RWPE1 (cell line): Measurements from ENCODE around the gene PLCH2.

Experiments used
- CTCF ChIA-PET: fragments of 350-600 bp; sonication (Branson Sonifier 250); formaldehyde crosslinking; extraction: SDS; loops from one replicate; lab custom pipeline; 2021; lab: Yijun Ruan, JAX
- POLR2A ChIA-PET: fragments of 400-600 bp; formaldehyde crosslinking; extraction: SDS; loops from one replicate; lab custom pipeline; 2020; ENCODE audit warnings: antibody characterized with exemption; ENCODE audit not compliant: low non-redundant PET; lab: Yijun Ruan, JAX
- DNase-seq: peaks from one replicate; pipeline ENCODE4 v3.0.0; 2012; ENCODE audit warnings: low spot score
- H3K27ac ChIP-seq: fragments of 450-650 bp; 2 replicates; pipeline ENCODE4 v1.5.1; 2017
- CTCF ChIP-seq: fragments of 450-650 bp; conservative IDR thresholded peaks from 2 replicates; pipeline ENCODE4 v1.5.1; 2017; ENCODE audit warnings: low read depth, mild to moderate bottlenecking

Gene PLCH2

GRCh38 chr1:2503554-2504224, 27.6 kb downstream of the PLCH2 start:
- ChIA-PET POLR2A (no interaction called here), CTCF (no interaction called here)
- TF ChIP-seq CTCF = no peak
- DNase-seq = no peak
- peak overlapping the region; percentile 72 for H3K27ac ChIP-seq

- no peak for TF ChIP-seq CTCF
- ChIA-PET POLR2A (no interaction called here), CTCF (no interaction called here)
- no peak for DNase-seq
- H3K27ac ChIP-seq = peak overlapping the region; percentile 71
Observed at GRCh38 chr1:2504225-2504948, 28.3 kb downstream of the PLCH2 start.

DNA sequence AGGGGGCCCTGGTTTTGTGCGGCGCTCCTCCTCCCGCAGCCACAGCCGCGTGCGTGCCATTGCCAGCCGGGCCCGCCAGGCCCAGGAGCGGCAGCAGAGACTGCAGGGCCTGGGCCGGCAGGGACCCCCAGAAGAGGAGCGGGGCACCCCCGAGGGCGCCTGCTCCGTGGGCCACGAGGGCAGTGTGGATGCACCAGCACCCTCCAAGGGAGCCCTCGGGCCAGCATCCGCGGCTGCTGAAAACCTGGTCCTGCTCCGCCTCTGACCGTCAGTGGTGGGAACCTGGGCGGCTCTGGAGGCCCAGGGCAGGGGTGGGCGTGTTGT, 28.8 kb downstream of the PLCH2 start:
- TF ChIP-seq CTCF = no peak
- H3K27ac ChIP-seq = peak overlapping the region; percentile 71
- ChIA-PET POLR2A (no interaction called here), CTCF (no interaction called here)
- no peak for DNase-seq

DNA sequence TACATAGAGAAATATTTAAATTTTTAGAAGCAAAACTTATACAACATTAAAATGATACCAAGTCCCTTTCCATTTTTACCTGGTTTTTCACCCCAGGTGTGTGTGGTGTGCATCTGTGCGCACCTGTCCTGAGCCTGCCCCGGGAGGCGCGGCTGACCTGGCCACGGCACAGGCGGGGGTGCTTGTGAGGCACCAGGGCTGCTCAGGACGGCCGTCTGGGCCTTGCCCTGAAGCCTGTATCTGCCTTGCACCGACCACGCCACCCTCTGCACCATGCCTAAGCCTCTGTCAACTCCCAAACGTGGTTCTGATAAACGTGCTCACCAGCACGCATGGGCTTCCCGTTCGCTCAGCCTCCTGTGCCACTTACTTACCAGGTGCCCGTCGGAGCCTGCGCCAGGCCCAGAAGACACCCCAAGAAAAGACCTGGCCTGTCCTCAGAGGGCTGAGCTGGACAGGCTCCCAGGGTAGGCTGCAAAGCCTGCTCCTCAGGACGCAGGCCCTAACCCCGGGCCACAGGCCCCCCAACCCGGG, 29.4 kb downstream of the PLCH2 start:
- peak overlapping the region; percentile 71 for H3K27ac ChIP-seq
- POLR2A ChIA-PET = no interaction called here
- no peak for TF ChIP-seq CTCF
- CTCF ChIA-PET = no interaction called here
- no peak for DNase-seq

DNA sequence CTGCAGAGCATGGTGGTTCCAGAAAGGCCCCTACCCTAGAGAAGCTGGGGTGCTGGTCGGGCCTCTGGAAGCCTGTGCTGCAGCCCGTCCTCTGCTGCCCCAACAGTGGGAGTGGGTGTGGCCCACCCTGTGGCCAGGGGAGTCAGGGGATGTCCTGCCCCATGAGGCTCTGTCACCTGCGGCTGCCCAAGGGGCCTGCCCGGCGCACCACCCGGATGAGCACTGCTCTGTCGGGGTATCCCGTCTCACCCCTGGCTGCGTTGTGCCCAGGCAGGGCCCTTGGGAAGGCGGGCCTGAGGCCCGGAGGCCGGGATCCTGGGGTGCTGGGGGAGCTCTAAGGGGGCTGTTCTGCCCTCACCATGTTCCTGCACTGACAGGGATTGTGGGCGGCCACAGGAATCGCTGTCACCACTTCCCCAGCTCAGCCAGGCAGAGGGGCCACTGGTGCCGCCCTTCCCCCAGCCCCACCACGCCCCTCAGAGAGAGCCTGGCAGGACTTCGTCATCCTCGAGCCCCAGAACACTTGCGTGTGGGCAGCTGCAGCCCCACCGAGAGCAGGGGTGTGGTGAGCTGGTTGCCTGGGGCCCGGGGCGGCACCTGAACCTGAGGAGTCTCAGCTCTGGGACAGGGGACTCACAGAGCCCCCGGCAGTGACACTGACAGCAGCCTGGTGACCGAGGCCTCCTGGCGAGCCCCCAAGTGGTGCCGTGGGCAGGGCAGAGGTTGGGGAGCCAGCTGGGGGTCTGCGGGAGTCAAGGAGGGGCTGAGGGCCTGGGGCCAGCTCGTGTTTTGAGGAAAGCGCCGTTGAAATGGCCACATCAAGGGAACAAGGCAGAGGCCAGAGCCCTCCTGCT, 30.1 kb downstream of the PLCH2 start:
- TF ChIP-seq CTCF = no peak
- CTCF ChIA-PET = interaction anchor here (1.0 kb wide), 1 partner anchor 9 kb away, joined by 3 read pairs; no protein-coding TSS in a partner anchor

DNA sequence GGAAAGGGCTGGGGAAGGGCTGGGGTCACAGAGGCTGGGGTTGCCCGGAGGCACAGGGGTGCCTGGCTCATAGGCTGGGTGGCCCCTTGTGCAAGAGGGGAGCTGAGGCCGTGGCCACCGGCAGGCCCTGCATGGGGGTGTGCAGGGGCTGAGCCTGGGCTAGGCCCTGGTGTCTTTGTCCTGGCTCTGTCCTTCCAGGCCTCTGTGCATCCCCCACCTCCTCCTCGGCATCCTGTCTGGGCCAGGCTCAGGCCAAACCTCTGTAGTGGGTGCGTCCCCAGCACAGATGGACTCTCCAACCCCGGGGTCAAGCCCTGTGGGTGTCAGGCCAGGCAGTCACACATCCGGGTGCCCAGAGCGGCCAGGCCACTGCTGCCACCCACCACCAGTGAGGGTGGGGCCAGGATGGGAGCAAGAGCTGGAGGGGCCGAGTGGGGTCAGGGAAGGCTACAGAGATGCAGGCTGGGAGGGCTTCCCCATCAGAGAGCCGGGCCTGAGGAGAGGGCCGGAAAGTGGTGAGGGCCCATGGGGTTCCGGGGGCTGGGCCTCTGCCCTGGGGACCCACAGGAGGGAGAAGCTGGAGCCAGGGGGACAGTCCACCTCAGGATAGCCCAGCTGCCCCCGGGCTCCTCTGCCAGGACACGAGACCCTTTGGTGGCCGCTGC, 30.9 kb downstream of the PLCH2 start:
- no peak for TF ChIP-seq CTCF
- ChIA-PET CTCF (interaction anchor here (1.0 kb wide), 1 partner anchor 8 kb away, joined by 3 read pairs; no protein-coding TSS in a partner anchor), POLR2A (interaction anchor here (0.6 kb wide), 1 partner anchor 111 kb away, joined by 5 read pairs; no protein-coding TSS in a partner anchor)
- peak overlapping the region; percentile 71 for H3K27ac ChIP-seq
- DNase-seq = no peak

More for the DNA sequence above, 30.1 kb downstream of the PLCH2 start:
- no peak for DNase-seq
- POLR2A ChIA-PET = no interaction called here
- peak overlapping the region; percentile 71 for H3K27ac ChIP-seq
